Lower lobe of right lung (tissue), 2 donors: ENCODE data around the gene EHBP1L1. TPM values are rescaled to one million over a fixed set of nuclear protein-coding genes. Genes with fewer than 3 reads are reported as not detected.
A peak's percentile ranks its signal among the peaks of the same experiment; 100 is the strongest.

Experiments
- ATAC-seq, 2 donors: fragments of 200-7000 bp; cut with Tn5 transposase; one replicate each; pipeline ENCODE4 v1.9.1; 2020 to 2022; ENCODE audit warnings: mild to moderate bottlenecking in 2 of 2, moderate library complexity in 2 of 2
- DNase-seq: peaks from one replicate; pipeline ENCODE4 v3.0.0-alpha.2; 2020
- H3K27ac ChIP-seq: fragments of 200-600 bp; one replicate; pipeline ENCODE4 v1.8.0; 2022
- H3K27me3 ChIP-seq: fragments of 200-600 bp; one replicate; pipeline ENCODE4 v1.8.0; 2022; ENCODE audit warnings: low read depth
- H3K36me3 ChIP-seq: fragments of 200-600 bp; one replicate; pipeline ENCODE4 v1.8.0; 2022; ENCODE audit warnings: mild to moderate bottlenecking
- H3K4me1 ChIP-seq: fragments of 200-600 bp; one replicate; pipeline ENCODE4 v1.8.0; 2022
- H3K4me3 ChIP-seq: fragments of 200-600 bp; one replicate; pipeline ENCODE4 v1.8.0; 2022; ENCODE audit warnings: mild to moderate bottlenecking
- H3K9me3 ChIP-seq: fragments of 200-600 bp; one replicate; pipeline ENCODE4 v1.8.0; 2022
- CTCF ChIP-seq: fragments of 200-600 bp; IDR thresholded peaks from one replicate; pipeline ENCODE4 v1.8.0; 2022; ENCODE audit warnings: antibody characterized with exemption, mild to moderate bottlenecking
- intact Hi-C: fragments of 100-400 bp; cut with DNase I; formaldehyde crosslinking; loops from one replicate; pipeline ENCODE4 v1.11.0; 2022
- total RNA-seq: library from RNA; stranded (reverse); fragmentation: NEBNext Ultra II Directional; extraction: Animal tissue kit (Norgen Biotek cat#: 25700); gene quantifications from one replicate; pipeline ENCODE4 v1.2.1, GENCODE V29; 2021
- donor health status: DM: no; HTN: yes; CAD: no; lungs with severe emphysema.

The EHBP1L1 gene
- total RNA-seq, 1 donor from 2014 or later: 110 TPM

- no peak overlapping the region for H3K27ac ChIP-seq
- no peak for ATAC-seq
- peaks cover 78% of the 10 kb centered on the region for H3K36me3 ChIP-seq
- intact Hi-C loops: no loop called here
- H3K27me3 ChIP-seq: no peaks in the 10 kb centered on the region
- H3K4me1 ChIP-seq: peaks cover 15% of the 10 kb centered on the region
- H3K4me3 ChIP-seq: no peak overlapping the region
- DNase-seq: no peak
- no peak for TF ChIP-seq CTCF
- no peaks in the 10 kb centered on the region for H3K9me3 ChIP-seq
Measured at GRCh38 chr11:65599216-65599954, 23.5 kb downstream of the EHBP1L1 start.

- no peak for DNase-seq
- no peak for ATAC-seq
- no peak overlapping the region for H3K27ac ChIP-seq
- TF ChIP-seq CTCF: no peak
- no peaks in the 10 kb centered on the region for H3K27me3 ChIP-seq
- H3K4me1 ChIP-seq: peaks cover 11% of the 10 kb centered on the region
- intact Hi-C loops: no loop called here
- H3K36me3 ChIP-seq: peaks cover 83% of the 10 kb centered on the region
- no peak overlapping the region for H3K4me3 ChIP-seq
- no peaks in the 10 kb centered on the region for H3K9me3 ChIP-seq
Measured at GRCh38 chr11:65599955-65600246, 24.0 kb downstream of the EHBP1L1 start.

- Histone ChIP-seq H3K27ac (no peak overlapping the region), H3K36me3 (peaks cover 98% of the 10 kb centered on the region), H3K4me1 (peaks cover 25% of the 10 kb centered on the region), H3K4me3 (no peak overlapping the region), H3K27me3 (no peaks in the 10 kb centered on the region), H3K9me3 (no peaks in the 10 kb centered on the region)
- intact Hi-C loops: no loop called here
- DNase-seq (no peak), ATAC-seq (no peak)
- no peak for TF ChIP-seq CTCF
Measured at GRCh38 chr11:65604258-65604657, 28.4 kb downstream of the EHBP1L1 start.

GRCh38 chr11:65606876-65607613 is 31.2 kb downstream of the EHBP1L1 start:
- Histone ChIP-seq H3K27ac (peak overlapping the region; percentile 68), H3K4me3 (peak overlapping the region; percentile 38), H3K4me1 (peaks cover 52% of the 10 kb centered on the region), H3K36me3 (peaks cover 86% of the 10 kb centered on the region), H3K9me3 (no peaks in the 10 kb centered on the region), H3K27me3 (no peaks in the 10 kb centered on the region)
- peak; percentile 96 to 97 for ATAC-seq
- peak; percentile 94 for DNase-seq
- intact Hi-C loops: no loop called here
- TF ChIP-seq CTCF: no peak

GRCh38 chr11:65607614-65608426 is 32.0 kb downstream of the EHBP1L1 start:
- no peak for DNase-seq
- Histone ChIP-seq H3K4me3 (peak overlapping the region; percentile 38), H3K9me3 (no peaks in the 10 kb centered on the region), H3K4me1 (peaks cover 59% of the 10 kb centered on the region), H3K27me3 (no peaks in the 10 kb centered on the region), H3K27ac (peak overlapping the region; percentile 44), H3K36me3 (peaks cover 86% of the 10 kb centered on the region)
- TF ChIP-seq CTCF: no peak
- ATAC-seq: no peak
- intact Hi-C loops: no loop called here
